Stimulated activated CD8-positive, alpha-beta memory T cell treated with anti-CD3 and anti-CD28 coated beads, Interleukin-7, amount 100 ng/mL, for 4 hours (primary cell): ENCODE data around the gene LAMA4.
"Not testable (repeated sequence)": the region's sequence is repeated elsewhere in the genome, so short reads cannot be mapped to it uniquely, and the experiment has no call there.

Source experiments
- DNase-seq, 2 donors: peaks; one replicate each; pipeline ENCODE4 v3.0.0-alpha.2; 2020; ENCODE audit warnings: low read depth in 2 of 2

Gene LAMA4

GRCh38 chr6:112216662-112217551 lies 37.5 kb downstream of the LAMA4 start:
- DNase-seq = no peak

GRCh38 chr6:112215488-112216284 lies 38.7 kb downstream of the LAMA4 start:
- DNase-seq = no peak

- no peak for DNase-seq
Measured at GRCh38 chr6:112214739-112215269, 39.6 kb downstream of the LAMA4 start.

- DNase-seq = no peak
Measured at GRCh38 chr6:112210852-112211251, 43.5 kb downstream of the LAMA4 start.

GRCh38 chr6:112209131-112209530 lies 45.2 kb downstream of the LAMA4 start:
- DNase-seq = no peak

GRCh38 chr6:112207776-112208175 lies 46.6 kb downstream of the LAMA4 start:
- DNase-seq = no peak

GRCh38 chr6:112207131-112207530 lies 47.2 kb downstream of the LAMA4 start:
- DNase-seq = no peak

- DNase-seq = no peak
Measured at GRCh38 chr6:112206110-112206458, 48.3 kb downstream of the LAMA4 start.

GRCh38 chr6:112205427-112206109 lies 48.8 kb downstream of the LAMA4 start:
- no peak for DNase-seq

GRCh38 chr6:112204350-112204706 lies 50.0 kb downstream of the LAMA4 start:
- DNase-seq = no peak

GRCh38 chr6:112203577-112204349 lies 50.6 kb downstream of the LAMA4 start:
- DNase-seq = no peak

GRCh38 chr6:112202639-112203341 lies 51.6 kb downstream of the LAMA4 start:
- no peak for DNase-seq

- not testable (repeated sequence) for DNase-seq
Measured at GRCh38 chr6:112200185-112200914, 54.0 kb downstream of the LAMA4 start.

- DNase-seq = no peak
Measured at GRCh38 chr6:112199001-112199403, 55.4 kb downstream of the LAMA4 start.

GRCh38 chr6:112198582-112198981 lies 55.8 kb downstream of the LAMA4 start:
- no peak for DNase-seq

- no peak for DNase-seq
Measured at GRCh38 chr6:112197636-112198035, 56.7 kb downstream of the LAMA4 start.

- DNase-seq = no peak
Measured at GRCh38 chr6:112196306-112196705, 58.1 kb downstream of the LAMA4 start.

- DNase-seq = no peak
Measured at GRCh38 chr6:112195166-112195565, 59.2 kb downstream of the LAMA4 start.

GRCh38 chr6:112194511-112194910 lies 59.9 kb downstream of the LAMA4 start:
- DNase-seq = no peak

- no peak for DNase-seq
Measured at GRCh38 chr6:112193535-112194051, 60.8 kb downstream of the LAMA4 start.
